Measurements from ENCODE around the gene C19orf81.
"Not testable (repeated sequence)": the region's sequence is repeated elsewhere in the genome, so short reads cannot be mapped to it uniquely, and the experiment has no call there.

C19orf81 gene

DNA sequence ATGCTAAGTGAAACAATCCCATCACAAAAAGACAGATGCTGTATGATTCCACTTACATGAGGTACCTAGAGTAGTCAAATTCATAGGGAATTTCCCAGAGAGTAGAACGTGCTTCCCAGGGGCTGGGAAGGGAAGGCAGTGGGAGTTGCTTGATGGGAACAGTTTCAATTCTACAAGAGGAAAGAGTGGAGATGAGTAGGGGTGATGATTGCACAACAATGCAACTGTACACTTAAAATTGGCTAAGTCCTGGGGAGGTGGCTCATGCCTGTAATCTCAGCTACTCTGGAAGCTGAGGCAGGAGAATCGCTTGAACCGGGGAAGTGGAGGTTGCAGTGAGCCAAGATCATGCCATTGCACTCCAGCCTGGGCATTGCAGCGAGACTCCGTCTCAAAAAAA lies 30.9 kb upstream of the C19orf81 start:
- H3K4me3 ChIP-seq (IDR thresholded peaks at IDR 0.05; ENCODE audit: insufficient read depth, low read depth, low read length); H3K27ac ChIP-seq; H3K4me1 ChIP-seq (ENCODE audit: low read depth, poor library complexity, severe bottlenecking); H3K27me3 ChIP-seq (ENCODE audit: insufficient read depth, low read depth); H3K79me2 ChIP-seq (ENCODE audit: insufficient read depth, low read depth); H3K4me2 ChIP-seq; H3K36me3 ChIP-seq (ENCODE audit: insufficient read depth); H3K9ac ChIP-seq; H4K20me1 ChIP-seq (ENCODE audit: insufficient read depth); H2AFZ ChIP-seq (ENCODE audit: low read depth): not testable (repeated sequence)

DNA sequence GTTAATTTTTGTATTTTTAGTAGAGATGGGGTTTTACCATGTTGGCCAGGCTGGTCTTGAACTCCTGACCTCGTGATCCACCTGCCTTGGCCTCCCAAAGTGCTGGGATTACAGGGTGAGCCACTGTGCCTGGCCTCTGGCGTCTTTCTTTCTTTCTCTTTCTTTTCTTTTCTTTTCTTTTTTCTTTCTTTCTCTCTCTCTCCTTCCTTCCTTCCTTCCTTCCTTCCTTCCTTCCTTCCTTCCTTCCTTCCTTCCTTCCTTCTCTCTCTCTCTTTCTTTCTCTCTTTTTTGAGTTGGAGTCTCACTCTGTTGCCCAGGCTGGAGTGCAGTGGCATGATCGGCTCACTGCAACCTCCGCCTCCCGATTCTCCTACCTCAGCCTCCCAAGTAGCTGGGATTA lies 30.1 kb upstream of the C19orf81 start:
- H3K9ac ChIP-seq; H3K4me2 ChIP-seq; H3K4me1 ChIP-seq (ENCODE audit: low read depth, poor library complexity, severe bottlenecking); H3K36me3 ChIP-seq (ENCODE audit: insufficient read depth); H3K79me2 ChIP-seq (ENCODE audit: insufficient read depth, low read depth); H3K27ac ChIP-seq; H3K27me3 ChIP-seq (ENCODE audit: insufficient read depth, low read depth); H2AFZ ChIP-seq (ENCODE audit: low read depth); H4K20me1 ChIP-seq (ENCODE audit: insufficient read depth); H3K4me3 ChIP-seq (IDR thresholded peaks at IDR 0.05; ENCODE audit: insufficient read depth, low read depth, low read length): not testable (repeated sequence)

DNA sequence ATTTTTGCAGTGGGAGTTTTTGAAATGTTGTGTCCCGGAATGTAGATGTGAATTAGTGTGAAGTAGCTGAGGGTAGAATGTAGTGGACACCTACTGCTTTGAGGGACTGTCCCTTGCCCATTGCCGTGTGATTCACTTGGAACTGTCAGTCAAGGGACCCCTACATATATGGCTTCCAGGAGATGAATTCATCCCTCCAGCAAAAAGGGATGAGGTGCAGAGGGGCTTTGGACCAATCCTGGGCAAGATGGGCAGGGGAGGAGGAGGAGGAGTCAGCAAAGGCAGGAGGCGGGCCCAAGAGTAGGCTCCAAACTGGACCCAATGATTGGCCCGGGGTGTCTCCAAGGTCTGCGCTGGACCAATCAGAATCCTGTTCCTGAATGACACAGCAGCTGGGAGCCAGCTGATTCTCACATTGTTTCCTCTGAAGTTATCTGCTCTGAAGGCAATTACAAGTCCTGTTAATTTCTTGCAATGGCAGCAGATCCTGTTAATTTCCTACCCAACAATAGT lies 28.8 kb upstream of the C19orf81 start:
- H3K79me2 ChIP-seq (ENCODE audit: insufficient read depth, low read depth); H3K27ac ChIP-seq; H3K9ac ChIP-seq; H3K36me3 ChIP-seq (ENCODE audit: insufficient read depth); H4K20me1 ChIP-seq (ENCODE audit: insufficient read depth); H3K4me1 ChIP-seq (ENCODE audit: low read depth, poor library complexity, severe bottlenecking); H3K4me3 ChIP-seq (IDR thresholded peaks at IDR 0.05; ENCODE audit: insufficient read depth, low read depth, low read length); H3K4me2 ChIP-seq; H3K27me3 ChIP-seq (ENCODE audit: insufficient read depth, low read depth); H2AFZ ChIP-seq (ENCODE audit: low read depth): not testable (repeated sequence)

DNA sequence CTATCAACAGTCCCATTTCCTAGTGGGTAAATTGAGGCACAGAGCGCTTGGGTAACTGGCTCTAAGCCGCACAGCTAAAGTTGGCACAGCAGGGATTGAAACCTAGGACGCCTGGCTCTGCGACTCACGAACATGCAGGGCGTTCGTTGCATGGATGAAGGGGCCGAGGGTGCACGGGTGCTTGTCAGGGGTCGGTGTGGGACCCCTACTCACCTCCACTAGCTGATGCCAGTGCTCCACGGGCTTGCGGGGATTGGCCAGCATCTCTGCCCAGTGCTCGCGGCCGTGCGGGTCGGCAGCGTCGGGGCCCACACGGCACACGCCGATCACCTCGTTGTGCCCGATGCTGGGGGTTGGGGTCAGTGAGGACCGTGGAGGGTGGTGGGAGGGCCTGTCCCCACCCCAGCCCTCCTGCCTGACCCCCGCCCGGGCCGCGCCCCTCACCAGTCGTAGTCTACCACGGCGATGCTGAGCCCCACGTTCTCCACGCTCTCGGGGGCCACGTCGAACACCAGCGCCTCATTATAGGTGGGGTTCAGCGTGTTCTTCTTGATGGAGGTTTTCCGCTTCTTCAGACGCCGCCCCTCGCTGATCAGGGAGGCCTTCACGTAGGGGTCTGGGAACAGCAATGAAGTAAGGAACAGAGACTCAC lies 24.2 kb upstream of the C19orf81 start:
- peaks cover 4% of the 10 kb centered on the region; the same call in 1 of the 2 replicates for H3K27me3 ChIP-seq (ENCODE audit: insufficient read depth, low read depth)
- H3K27ac ChIP-seq = no peak overlapping the region
- H3K9ac ChIP-seq = no peak overlapping the region
- TF ChIP-seq, protein P1, sequence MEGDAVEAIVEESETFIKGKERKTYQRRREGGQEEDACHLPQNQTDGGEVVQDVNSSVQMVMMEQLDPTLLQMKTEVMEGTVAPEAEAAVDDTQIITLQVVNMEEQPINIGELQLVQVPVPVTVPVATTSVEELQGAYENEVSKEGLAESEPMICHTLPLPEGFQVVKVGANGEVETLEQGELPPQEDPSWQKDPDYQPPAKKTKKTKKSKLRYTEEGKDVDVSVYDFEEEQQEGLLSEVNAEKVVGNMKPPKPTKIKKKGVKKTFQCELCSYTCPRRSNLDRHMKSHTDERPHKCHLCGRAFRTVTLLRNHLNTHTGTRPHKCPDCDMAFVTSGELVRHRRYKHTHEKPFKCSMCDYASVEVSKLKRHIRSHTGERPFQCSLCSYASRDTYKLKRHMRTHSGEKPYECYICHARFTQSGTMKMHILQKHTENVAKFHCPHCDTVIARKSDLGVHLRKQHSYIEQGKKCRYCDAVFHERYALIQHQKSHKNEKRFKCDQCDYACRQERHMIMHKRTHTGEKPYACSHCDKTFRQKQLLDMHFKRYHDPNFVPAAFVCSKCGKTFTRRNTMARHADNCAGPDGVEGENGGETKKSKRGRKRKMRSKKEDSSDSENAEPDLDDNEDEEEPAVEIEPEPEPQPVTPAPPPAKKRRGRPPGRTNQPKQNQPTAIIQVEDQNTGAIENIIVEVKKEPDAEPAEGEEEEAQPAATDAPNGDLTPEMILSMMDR (conservative IDR thresholded peaks at IDR 0.05; ENCODE audit: low read depth, low read length) = no peak
- H3K4me1 ChIP-seq (ENCODE audit: low read depth, poor library complexity, severe bottlenecking) = no peaks in the 10 kb centered on the region
- no peaks in the 10 kb centered on the region for H4K20me1 ChIP-seq (ENCODE audit: insufficient read depth)
- H2AFZ ChIP-seq (ENCODE audit: low read depth) = no peak overlapping the region
- no peak overlapping the region for H3K4me2 ChIP-seq
- H3K4me3 ChIP-seq (IDR thresholded peaks at IDR 0.05; ENCODE audit: insufficient read depth, low read depth, low read length) = no peak overlapping the region
- no peaks in the 10 kb centered on the region for H3K36me3 ChIP-seq (ENCODE audit: insufficient read depth)
- H3K79me2 ChIP-seq (ENCODE audit: insufficient read depth, low read depth) = no peaks in the 10 kb centered on the region

DNA sequence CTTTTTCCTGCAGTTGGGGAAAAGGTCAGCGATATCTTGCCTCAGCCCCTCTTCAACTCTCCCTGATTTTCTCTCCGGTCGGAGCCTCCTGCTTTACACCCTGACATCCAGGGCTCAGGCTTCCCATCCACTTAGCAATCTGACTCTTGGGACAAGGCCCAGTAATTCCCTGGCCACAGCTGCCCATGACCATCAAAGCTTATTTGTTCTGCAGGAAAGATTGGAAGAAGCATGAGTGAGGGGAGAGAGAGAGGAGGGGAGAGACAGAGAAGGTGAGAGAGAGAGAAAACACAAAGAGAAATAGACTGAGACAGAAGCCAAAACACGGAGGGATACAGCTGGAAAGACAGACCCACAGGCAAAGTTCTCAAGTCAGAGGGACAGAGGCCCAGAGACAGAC lies 23.2 kb upstream of the C19orf81 start:
- no peak overlapping the region for H3K4me2 ChIP-seq
- no peak overlapping the region for H3K9ac ChIP-seq
- H3K27ac ChIP-seq = no peak overlapping the region
- no peaks in the 10 kb centered on the region for H3K36me3 ChIP-seq (ENCODE audit: insufficient read depth)
- H2AFZ ChIP-seq (ENCODE audit: low read depth) = no peak overlapping the region
- H3K4me1 ChIP-seq (ENCODE audit: low read depth, poor library complexity, severe bottlenecking) = no peaks in the 10 kb centered on the region
- TF ChIP-seq, protein P1 (conservative IDR thresholded peaks at IDR 0.05; ENCODE audit: low read depth, low read length) = no peak
- H3K79me2 ChIP-seq (ENCODE audit: insufficient read depth, low read depth) = no peaks in the 10 kb centered on the region
- H3K4me3 ChIP-seq (IDR thresholded peaks at IDR 0.05; ENCODE audit: insufficient read depth, low read depth, low read length) = no peak overlapping the region
- H3K27me3 ChIP-seq (ENCODE audit: insufficient read depth, low read depth) = peaks cover 8% of the 10 kb centered on the region; the same call in 1 of the 2 replicates
- no peaks in the 10 kb centered on the region for H4K20me1 ChIP-seq (ENCODE audit: insufficient read depth)

DNA sequence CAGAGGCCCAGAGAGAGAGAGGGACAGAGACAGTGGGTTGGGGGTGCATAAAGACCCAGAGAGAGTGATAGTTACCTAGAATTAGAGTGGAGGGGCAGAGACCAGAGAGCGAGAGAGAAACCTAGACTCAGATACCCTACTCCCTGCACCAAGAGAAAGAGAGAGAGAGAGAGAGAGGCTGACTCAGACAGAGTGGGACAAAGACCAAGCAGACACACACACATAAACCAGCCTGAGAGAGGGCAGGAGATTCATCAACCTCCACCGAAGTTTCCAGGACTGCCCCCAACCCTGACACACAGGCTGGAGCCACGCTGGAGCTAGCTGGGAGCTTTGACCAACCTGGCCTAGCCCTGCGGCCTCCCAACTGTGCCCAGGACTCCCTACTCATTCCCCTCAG lies 22.4 kb upstream of the C19orf81 start:
- Histone ChIP-seq H2AFZ (ENCODE audit: low read depth) (no peak overlapping the region), H3K36me3 (ENCODE audit: insufficient read depth) (no peaks in the 10 kb centered on the region), H3K4me3 (IDR thresholded peaks at IDR 0.05; ENCODE audit: insufficient read depth, low read depth, low read length) (no peak overlapping the region), H3K4me2 (no peak overlapping the region), H3K4me1 (ENCODE audit: low read depth, poor library complexity, severe bottlenecking) (no peaks in the 10 kb centered on the region), H3K79me2 (ENCODE audit: insufficient read depth, low read depth) (no peaks in the 10 kb centered on the region), H3K9ac (no peak overlapping the region), H3K27me3 (ENCODE audit: insufficient read depth, low read depth) (peaks cover 8% of the 10 kb centered on the region; the same call in 1 of the 2 replicates), H3K27ac (no peak overlapping the region), H4K20me1 (ENCODE audit: insufficient read depth) (no peaks in the 10 kb centered on the region)
- TF ChIP-seq, protein P1 (conservative IDR thresholded peaks at IDR 0.05; ENCODE audit: low read depth, low read length) = no peak
